Measurements from ENCODE around the gene PUM1. TPM values are rescaled to one million over a fixed set of nuclear protein-coding genes. Genes with fewer than 3 reads are reported as not detected.

The PUM1 gene
- total and polyA plus RNA-seq, 2 of the 8 experiments (the other 6 are each of a cell fraction or from before 2014, with no cell fraction given) = 122 to 177 TPM

DNA sequence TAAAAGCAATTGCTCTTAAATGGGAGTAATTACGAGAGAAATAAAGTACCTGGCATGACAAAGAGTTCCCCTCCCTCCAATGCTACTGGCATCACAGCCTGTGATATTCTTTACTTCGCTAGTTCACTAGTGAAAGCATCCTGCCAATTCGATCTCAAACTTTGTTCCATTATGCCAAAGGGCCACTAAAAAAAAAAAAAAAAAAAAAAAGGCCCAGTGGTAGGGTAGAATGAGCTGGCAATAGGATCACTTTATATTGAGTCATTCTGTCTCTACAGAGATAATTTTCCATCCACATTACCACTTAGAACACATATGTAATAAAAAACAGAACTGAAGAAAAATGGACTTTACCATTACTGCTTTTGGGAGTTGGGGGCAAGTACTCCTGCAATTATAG, 11.2 kb downstream of the PUM1 start:
- 91% methylated on average over 3 of the region's 3 CpGs; no CpG with 5 or more reads in 1 of the 2 experiments for WGBS, 2 experiments (ENCODE audit: extremely low coverage in 1 of 2, insufficient coverage in 1 of 2, insufficient read length in 1 of 2, insufficient replicate concordance in 2 of 2, low coverage in 1 of 2, low lambda C conversion rate in 2 of 2, missing lambda C conversion rate in 1 of 2)
- CTCF ChIA-PET (ENCODE audit: partially characterized antibody) = no interaction called here
- H3K4me3 ChIP-seq (ENCODE audit: extremely low read depth in 1 of 4, insufficient read depth in 2 of 4, low read depth in 3 of 4, low read length in 4 of 4) = no peak overlapping the region
- no peak overlapping the region for H3K23ac ChIP-seq (ENCODE audit: insufficient read length)
- no peak overlapping the region for H2BK120ac ChIP-seq (replicated peaks; ENCODE audit: low read depth, low read length)
- POLR2A ChIA-PET (ENCODE audit: partially characterized antibody) = interaction anchor here (1.0 to 4.0 kb wide), 3 partner anchors 10 to 63 kb away, joined by 3 to 28 read pairs (median 3); partner anchors contain the start of gene PUM1
- H3K9me3 ChIP-seq (ENCODE audit: insufficient read depth in 2 of 2, low read depth in 1 of 2, low read length in 1 of 2) = no peaks in the 10 kb centered on the region
- H3K79me1 ChIP-seq (ENCODE audit: low read depth, low read length) = peaks cover 4% of the 10 kb centered on the region
- DNase-seq (ENCODE audit: low read depth in 1 of 2, low spot score in 2 of 2) = no peak
- peaks cover 83 to 99% of the 10 kb centered on the region in 2 experiments for H3K79me2 ChIP-seq (ENCODE audit: control insufficient read depth in 1 of 2, insufficient read depth in 2 of 2, low read length in 2 of 2)
- no peak for FAIRE-seq
- no peak overlapping the region for H3K14ac ChIP-seq (ENCODE audit: insufficient read length)
- H3K9ac ChIP-seq (replicated peaks in 1 of 4; ENCODE audit: extremely low read depth in 1 of 4, low read depth in 3 of 4, low read length in 3 of 4) = no peak overlapping the region
- H3K36me3 ChIP-seq (ENCODE audit: control insufficient read depth in 2 of 4, insufficient read depth in 4 of 4, low read length in 3 of 4) = peaks cover 14 to 62% (median 32%) of the 10 kb centered on the region in 4 experiments; a peak in 6 of 8 replicates
- no peak overlapping the region for H3K4me2 ChIP-seq (ENCODE audit: insufficient read depth in 1 of 2, low read depth in 2 of 2, low read length in 2 of 2)
- no peak overlapping the region for H2BK15ac ChIP-seq (ENCODE audit: low read length)
- H4K91ac ChIP-seq (replicated peaks; ENCODE audit: insufficient read length, low read length) = no peak overlapping the region
- no peak overlapping the region for H2BK20ac ChIP-seq (ENCODE audit: low read length)
- H2AFZ ChIP-seq (ENCODE audit: low read length) = no peak overlapping the region
- H3K18ac ChIP-seq (ENCODE audit: extremely low read depth, low read length) = no peak overlapping the region
- TF ChIP-seq TEAD4 (IDR thresholded peaks at IDR 0.05; ENCODE audit: low read depth, low read length) (no peak), BCL11A (IDR thresholded peaks at IDR 0.05; ENCODE audit: low read depth in 2 of 2, low read length in 2 of 2) (no peak), EGR1 (IDR thresholded peaks at IDR 0.05; ENCODE audit: borderline replicate concordance, low read depth, low read length) (no peak), RNF2 (IDR thresholded peaks at IDR 0.05; ENCODE audit: borderline replicate concordance, low read depth, low read length, missing control alignments, poor library complexity, severe bottlenecking) (no peak), HDAC6 (IDR thresholded peaks at IDR 0.05; ENCODE audit: low read depth, low read length) (no peak), HDAC2 (IDR thresholded peaks at IDR 0.05; ENCODE audit: borderline replicate concordance in 1 of 2, low read depth in 2 of 2, low read length in 2 of 2) (no peak), RFX5 (IDR thresholded peaks at IDR 0.05; ENCODE audit: borderline replicate concordance, low read depth, low read length) (no peak), TCF12 (IDR thresholded peaks at IDR 0.05; ENCODE audit: low read depth, low read length) (no peak), TAF1 (IDR thresholded peaks at IDR 0.05; ENCODE audit: low read depth, low read length) (no peak), MAFK (IDR thresholded peaks at IDR 0.05; ENCODE audit: low read depth, low read length) (no peak), POLR2A (IDR thresholded peaks at IDR 0.05; ENCODE audit: control extremely low read depth in 1 of 2, low read depth in 2 of 2, low read length in 2 of 2) (no peak), KDM4A (IDR thresholded peaks at IDR 0.05; ENCODE audit: low read depth, low read length, severe bottlenecking) (no peak)
- H4K8ac ChIP-seq (ENCODE audit: extremely low read depth, insufficient read depth, low read length) = no peak overlapping the region
- no peak overlapping the region for H2BK12ac ChIP-seq (ENCODE audit: low read depth, low read length)
- H3K23me2 ChIP-seq (ENCODE audit: low read depth, low read length) = no peaks in the 10 kb centered on the region
- H4K20me1 ChIP-seq (replicated peaks in 1 of 2; ENCODE audit: control insufficient read depth in 1 of 2, insufficient read depth in 2 of 2, low read length in 2 of 2) = peaks cover 34 to 40% of the 10 kb centered on the region in 2 experiments
- H4K5ac ChIP-seq (ENCODE audit: insufficient read length, low read depth, low read length) = no peak overlapping the region
- H2BK5ac ChIP-seq (ENCODE audit: low read depth, low read length) = no peak overlapping the region
- no peak overlapping the region for H3K27ac ChIP-seq (ENCODE audit: low read depth, low read length)
- H3K4me1 ChIP-seq (replicated peaks in 1 of 4; ENCODE audit: control insufficient read depth in 3 of 4, insufficient read depth in 4 of 4, low read length in 3 of 4) = no peaks in the 10 kb centered on the region; a peak in 1 of 7 replicates
- H3K27me3 ChIP-seq (replicated peaks in 1 of 4; ENCODE audit: control insufficient read depth in 3 of 4, extremely low read depth in 1 of 4, insufficient read depth in 3 of 4, low read length in 3 of 4) = no peaks in the 10 kb centered on the region
- no peak overlapping the region for H3K4ac ChIP-seq (replicated peaks; ENCODE audit: insufficient read length, low read depth, low read length)
- H3K56ac ChIP-seq (replicated peaks; ENCODE audit: insufficient read length, low read depth, low read length) = no peak overlapping the region
- no peak overlapping the region for H2AK5ac ChIP-seq (ENCODE audit: low read depth, low read length)

All from H1 (cell line).